Left renal cortex interstitium (tissue), 4 donors: ENCODE results near the gene LAT. TPM values are rescaled to one million over a fixed set of nuclear protein-coding genes. Genes with fewer than 3 reads are reported as not detected.
A peak's percentile ranks its signal among the peaks of the same experiment; 100 is the strongest.
"Not testable (repeated sequence)": the region's sequence is repeated elsewhere in the genome, so short reads cannot be mapped to it uniquely, and the experiment has no call there.

Experiments used
- DNase-seq, 4 donors: peaks; one replicate each; pipeline ENCODE4 v3.0.0-alpha.2; 2013; ENCODE audit warnings: low read depth in 4 of 4, low spot score in 2 of 4, missing footprints in 1 of 4
- polyA plus RNA-seq, 4 donors: library from polyadenylated mRNA; unstranded; fragments of 120-200 nt; gene quantifications; one replicate each; pipeline ENCODE4 v1.2.1, GENCODE V29; 2013; ENCODE audit not compliant: insufficient read length in 4 of 4

LAT gene, protein sequence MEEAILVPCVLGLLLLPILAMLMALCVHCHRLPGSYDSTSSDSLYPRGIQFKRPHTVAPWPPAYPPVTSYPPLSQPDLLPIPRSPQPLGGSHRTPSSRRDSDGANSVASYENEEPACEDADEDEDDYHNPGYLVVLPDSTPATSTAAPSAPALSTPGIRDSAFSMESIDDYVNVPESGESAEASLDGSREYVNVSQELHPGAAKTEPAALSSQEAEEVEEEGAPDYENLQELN
- polyA plus RNA-seq: 10 to 100 TPM in 2 of 4 donors, 1 to 10 TPM in 2; 4.1 to 11.1 (median 7.7) TPM

DNA sequence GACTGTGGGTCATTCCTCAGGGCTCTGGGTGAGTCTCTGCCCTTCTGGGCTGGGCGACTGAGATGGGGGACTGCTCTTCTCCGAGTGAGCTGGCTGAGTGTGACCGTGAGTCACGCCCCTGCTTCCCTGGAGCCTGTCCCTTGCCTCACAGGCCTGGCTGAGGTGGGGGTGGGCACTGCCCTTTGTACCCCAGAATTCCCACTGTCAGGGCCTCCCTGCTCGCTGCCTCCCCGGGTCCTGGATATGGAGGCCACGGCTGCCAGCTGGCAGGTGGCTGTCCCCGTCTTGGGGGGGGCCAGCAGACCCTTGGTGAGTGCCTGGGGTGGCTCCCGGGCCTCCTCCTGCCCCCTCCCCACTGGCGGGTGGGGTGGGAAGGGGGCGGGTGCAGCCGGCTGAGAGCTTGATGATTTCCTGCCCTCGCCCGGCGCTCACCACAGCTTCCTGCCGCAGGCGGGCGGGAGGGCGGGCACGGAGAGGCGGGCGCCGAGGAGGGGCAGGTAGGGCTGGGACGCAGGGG is at the start of gene LAT:
Gene LAT, plus strand, starts transcription at position 434 of the 517 bp plus-strand sequence. CDS start 366 bp downstream, outside the sequence.
- DNase-seq: no peak

- no peak for DNase-seq
These were observed 49.5 kb upstream of the LAT start for GRCh38 chr16:28935346-28935745.

DNA sequence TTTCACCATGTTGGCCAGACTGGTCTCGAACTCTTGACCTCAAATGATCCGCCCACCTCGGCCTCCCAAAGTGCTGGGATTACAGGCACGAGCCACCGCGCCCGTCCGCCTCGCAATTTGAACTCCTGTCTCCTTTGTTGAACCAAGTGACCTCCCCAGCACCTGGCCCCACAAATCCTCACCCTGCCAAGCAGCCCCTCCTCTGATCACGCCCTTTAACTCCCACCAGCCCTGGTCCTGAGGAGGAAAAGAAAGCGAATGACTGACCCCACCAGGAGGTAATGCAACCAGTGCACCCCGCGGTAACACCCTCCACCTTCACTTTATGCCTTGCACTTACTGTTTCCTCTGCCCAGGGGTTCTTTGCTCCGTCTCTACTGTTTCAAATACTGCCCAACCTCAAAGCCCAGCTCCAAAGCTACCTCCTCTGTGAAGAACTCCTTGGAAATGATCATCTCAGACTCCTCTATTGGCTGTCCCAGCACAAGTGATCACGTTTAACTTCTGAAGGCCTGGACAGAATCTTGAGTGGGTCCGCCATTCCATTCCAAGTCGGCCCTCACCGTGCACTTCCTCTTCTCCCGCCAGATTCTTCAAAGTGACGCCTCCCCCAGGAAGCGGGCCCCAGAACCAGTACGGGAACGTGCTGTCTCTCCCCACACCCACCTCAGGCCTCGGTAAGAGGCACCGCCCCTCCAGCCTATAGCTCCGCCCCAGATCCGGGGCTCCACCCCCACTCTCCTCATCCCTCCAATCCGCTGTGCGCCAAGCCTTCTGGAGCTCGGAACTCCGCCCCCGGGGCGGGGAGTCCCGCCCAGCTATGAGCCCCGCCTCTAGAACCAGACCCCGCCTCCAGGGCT is 48.7 kb upstream of the LAT start:
- peak in 1 of 4 donors; percentile 29 for DNase-seq

GRCh38 chr16:28936784-28937155 is 48.1 kb upstream of the LAT start:
- DNase-seq: no peak

DNA sequence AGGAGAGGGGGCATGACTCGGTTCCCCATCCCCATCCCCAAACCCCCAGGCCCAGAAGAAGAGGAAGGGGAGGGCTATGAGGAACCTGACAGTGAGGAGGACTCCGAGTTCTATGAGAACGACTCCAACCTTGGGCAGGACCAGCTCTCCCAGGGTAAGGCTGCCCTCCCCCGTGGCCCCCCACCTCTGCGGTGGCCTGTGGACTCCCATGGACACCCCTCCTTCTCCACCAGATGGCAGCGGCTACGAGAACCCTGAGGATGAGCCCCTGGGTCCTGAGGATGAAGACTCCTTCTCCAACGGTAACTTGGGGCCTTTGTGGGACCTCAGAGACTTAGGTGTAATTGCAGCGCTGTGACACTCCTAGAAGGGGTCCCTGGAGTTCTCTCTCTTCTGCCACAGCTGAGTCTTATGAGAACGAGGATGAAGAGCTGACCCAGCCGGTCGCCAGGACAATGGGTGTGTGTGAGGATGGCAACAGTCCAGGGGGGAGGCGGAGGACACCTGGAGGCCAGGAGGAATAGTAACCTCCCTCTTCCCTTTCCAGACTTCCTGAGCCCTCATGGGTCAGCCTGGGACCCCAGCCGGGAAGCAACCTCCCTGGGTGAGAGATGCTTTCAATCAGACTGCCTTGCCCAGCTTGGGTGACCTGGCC is 47.5 kb upstream of the LAT start:
- no peak for DNase-seq

DNA sequence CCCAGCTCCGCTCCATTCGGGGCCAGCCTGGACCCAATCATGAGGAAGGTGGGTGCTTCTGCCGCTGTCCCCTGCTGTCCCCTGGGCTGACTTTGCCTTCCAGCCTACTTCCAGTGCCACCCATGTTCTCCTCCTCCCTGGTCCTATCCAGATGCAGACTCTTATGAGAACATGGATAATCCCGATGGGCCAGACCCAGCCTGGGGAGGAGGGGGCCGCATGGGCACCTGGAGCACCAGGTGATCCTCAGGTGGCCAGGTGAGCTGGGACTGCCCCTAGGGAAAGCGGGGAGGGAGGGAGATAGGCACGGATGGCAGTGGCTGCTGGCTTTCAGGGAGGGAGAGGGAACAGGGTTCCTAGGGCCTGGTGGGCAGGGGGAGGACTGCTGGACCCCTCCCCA is 46.1 kb upstream of the LAT start:
- no peak for DNase-seq

GRCh38 chr16:28939825-28940224 is 45.0 kb upstream of the LAT start:
- DNase-seq: not testable (repeated sequence)

- no peak for DNase-seq
These were observed 41.6 kb upstream of the LAT start for GRCh38 chr16:28943281-28943680.

GRCh38 chr16:28946681-28947080 is 38.2 kb upstream of the LAT start:
- DNase-seq: no peak

- peak; percentile 96 to 100 (median 99) for DNase-seq
These were observed 34.0 kb upstream of the LAT start, which contains the start of gene NFATC2IP for GRCh38 chr16:28950648-28951409. TSS of gene NFATC2IP (plus strand) at chr16:28950937. CDS start at chr16:28951012, 75 bp downstream.

DNA sequence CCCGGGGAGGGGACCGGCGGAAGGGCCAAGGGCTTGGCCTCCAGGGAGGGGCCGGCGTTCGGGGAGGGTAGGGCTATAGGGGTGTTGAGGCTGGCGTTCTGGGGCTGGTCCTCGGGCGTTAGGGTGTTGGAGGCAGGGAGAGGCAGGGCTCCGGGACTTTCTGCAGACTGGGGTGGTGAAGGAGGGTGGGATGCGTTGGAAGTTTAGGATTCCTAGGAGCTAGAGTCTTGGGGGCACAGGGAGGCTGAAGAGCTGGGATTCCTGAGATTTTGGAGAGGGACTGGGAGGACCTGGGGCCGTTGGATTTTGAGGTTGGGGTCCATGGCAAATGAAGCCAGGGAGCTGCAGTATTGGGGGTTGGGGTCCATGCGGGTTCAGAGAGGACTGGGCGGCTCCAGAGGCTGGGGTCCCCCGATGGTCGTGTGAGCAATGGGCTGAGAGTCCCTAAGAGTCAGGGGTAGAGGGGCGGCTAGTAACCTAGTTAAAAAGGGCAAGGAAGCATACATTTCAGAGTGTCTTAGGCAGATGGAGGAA is 33.4 kb upstream of the LAT start:
- no peak for DNase-seq

DNA sequence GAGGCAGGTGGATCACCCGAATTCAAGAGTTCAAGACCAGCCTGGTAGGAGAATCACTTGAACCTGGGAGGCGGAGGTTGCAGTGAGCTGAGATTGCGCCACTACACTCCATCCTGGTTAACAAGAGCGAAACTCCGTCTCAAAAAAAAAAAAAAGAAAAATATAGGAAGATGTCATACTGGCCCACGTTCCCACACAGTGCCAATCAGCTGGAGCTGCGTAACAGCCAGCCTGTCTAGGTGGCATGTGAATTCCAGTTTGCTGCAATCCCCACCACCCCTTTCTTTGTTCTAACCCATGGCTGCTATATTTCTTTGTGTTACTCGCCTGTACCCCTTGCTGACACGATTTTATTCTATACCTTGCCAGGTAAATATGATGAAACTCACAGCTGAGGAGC is 26.6 kb upstream of the LAT start:
- no peak for DNase-seq

DNA sequence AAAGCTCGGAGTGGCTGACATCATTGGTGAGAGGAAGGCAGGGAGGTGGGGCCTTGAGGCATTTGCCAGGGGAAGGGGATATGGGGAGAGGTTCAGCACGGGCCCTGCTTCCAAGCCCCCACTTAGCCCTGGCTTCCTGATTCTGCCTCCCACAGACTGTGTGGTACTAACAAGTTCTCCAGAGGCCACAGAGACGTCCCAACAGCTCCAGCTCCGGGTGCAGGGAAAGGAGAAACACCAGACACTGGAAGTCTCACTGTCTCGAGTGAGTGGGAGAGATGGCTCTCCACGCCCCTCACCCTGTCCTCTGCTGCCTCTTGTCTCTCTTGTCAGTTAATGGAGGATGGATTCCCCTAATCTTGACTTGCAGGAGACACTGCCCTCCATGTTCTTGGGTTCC is 26.0 kb upstream of the LAT start:
- DNase-seq: no peak

DNA sequence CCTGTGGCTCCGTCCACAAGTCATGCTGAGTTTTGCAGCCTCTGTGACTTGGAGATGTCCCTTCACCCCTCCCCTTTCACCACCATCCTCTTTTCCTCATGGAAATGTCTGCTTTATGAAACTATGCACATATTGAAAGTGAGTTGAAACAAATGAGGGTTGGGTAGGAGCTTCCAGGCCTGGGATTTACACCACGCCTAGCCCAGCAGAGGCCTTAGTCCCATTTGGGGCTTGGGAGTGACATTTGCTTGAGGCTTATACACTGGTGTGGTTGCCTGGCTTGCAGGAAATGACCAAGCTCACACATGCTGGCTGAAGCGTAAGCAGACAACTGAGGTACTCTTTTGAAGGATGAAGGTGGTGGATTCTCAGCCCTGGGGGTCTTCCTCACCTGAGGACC is 20.8 kb upstream of the LAT start:
- DNase-seq: no peak

DNA sequence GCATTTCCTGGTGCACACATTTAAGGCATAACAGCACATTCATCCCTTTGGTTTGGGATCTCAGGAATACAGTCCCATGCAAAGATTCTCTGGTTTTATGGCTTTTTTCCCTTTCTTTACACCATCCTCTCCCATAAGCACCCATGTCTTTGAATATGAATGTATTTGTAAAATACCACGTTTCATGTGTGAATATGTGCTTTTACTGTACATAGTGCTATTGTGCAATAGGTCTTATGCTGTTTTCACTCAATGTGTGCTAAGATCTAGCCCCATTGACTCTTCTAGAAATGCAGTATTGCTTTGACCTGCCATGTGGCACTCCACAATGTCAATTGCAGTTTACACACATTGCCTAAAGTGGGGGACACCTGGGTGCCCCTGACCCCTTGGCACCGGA is 20.4 kb upstream of the LAT start:
- DNase-seq: no peak

GRCh38 chr16:28967156-28967555 is 17.7 kb upstream of the LAT start:
- no peak for DNase-seq

- DNase-seq: not testable (repeated sequence)
These were observed 15.2 kb upstream of the LAT start for GRCh38 chr16:28969696-28970095.

DNA sequence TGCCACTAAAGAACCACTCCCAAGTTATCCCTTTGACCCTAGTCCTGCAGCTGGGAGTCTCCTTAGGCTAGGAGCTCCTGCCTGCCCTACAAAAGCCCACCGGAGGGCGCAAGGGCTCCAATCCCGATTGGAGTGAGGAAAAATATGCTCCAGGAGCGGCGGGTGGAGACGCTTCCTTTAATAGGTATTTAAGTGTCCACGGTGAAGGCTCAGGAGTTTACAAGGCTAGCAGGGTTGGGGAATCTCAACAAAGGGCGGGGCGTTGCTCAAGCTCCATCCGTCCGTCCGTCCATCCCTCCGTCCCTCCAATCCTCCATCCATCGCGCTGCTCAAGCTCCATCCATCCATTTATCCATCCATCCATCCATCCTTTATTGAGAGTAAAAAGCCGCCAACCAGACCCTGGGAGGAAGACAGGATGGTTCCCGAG is 10.8 kb upstream of the LAT start:
- peak; percentile 15 to 50 (median 26) for DNase-seq

DNA sequence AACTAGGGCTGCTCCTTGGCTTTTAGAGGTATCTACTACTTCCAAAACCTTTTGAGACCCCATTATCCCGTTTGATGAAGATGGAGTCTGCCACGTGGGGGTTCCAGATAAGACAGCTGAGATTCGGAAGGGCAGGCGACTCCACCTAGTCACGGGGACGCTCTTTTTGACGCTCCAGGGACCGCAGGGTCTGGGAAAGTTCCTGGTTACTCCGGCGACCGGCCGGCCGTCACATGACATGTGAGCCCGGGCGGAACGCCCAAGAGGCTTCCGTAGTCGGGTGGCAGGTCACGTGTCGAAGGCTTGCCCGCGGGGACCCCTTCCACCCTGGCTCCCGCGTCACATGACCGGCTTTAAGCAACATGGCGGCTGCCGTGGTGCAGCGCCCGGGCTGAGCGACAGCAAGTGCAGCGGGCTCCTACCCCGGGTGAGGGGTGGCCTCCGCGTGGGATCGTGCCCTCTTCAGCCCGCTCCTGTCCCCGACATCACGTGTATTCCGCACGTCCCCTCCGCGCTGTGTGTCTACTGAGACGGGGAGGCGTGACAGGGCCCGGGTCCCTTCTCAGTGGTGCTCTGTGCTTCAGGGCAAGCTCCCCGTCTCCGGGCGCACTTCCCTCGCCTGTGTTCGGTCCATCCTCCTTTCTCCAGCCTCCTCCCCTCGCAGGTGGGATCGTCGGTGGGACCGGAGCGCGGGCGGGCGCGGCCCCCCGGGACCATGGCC is 10.3 kb upstream of the LAT start, which contains the start of gene SPNS1:
Gene SPNS1, plus strand, starts transcription at position 342 of the 721 bp plus-strand sequence. Its CDS starts 374 bp downstream, at position 716.
- DNase-seq: peak; percentile 80 to 96 (median 90)
